ENCODE measurements around the gene CBFA2T2.

- no peak for TF ChIP-seq GATA3 (IDR thresholded peaks at IDR 0.05; ENCODE audit: low read depth, low read length)
- TF ChIP-seq GATA2 (IDR thresholded peaks at IDR 0.05; ENCODE audit: low read depth, low read length) = no peak
Measured at GRCh38 chr20:33693289-33693688, 203.4 kb downstream of the CBFA2T2 start.
